Measurements from ENCODE around the gene BARX2.

GRCh38 chr11:129331871-129332274 lies 43.8 kb upstream of the BARX2 start:
- TF ChIP-seq CTCF (IDR thresholded peaks at IDR 0.05), result peak; percentile 84 to 90 (median 86)
- TF ChIP-seq POLR2A (IDR thresholded peaks at IDR 0.05), result no peak

Data from uterus (tissue), 2 donors.